Measurements from ENCODE around the gene NTRK3.
A peak's percentile ranks its signal among the peaks of the same experiment; 100 is the strongest.
"Not testable (repeated sequence)": the region's sequence is repeated elsewhere in the genome, so short reads cannot be mapped to it uniquely, and the experiment has no call there.

The NTRK3 gene

DNA sequence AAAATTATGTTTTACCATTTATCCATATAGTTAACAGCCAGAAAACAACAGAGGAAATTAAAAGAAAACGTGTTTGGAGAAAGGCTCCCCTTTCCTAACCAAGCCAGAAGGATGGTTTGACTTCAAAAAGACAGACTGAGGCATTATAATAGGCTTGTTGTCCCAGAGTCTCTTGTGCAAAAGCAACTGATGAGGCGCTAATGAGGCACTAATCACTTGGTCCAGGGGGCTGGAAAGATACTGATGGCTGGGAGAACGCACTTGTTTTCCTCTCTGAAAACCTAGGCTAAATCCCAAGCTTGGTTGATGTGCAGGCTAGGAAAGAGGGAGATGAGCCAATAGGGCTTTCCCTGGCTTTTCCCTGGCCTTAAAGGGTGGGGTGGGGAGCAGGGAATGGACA is 389.6 kb downstream of the NTRK3 start:
- no peak for DNase-seq

GRCh38 chr15:87863152-87863551 is 393.4 kb downstream of the NTRK3 start:
- DNase-seq: peak; percentile 47

DNA sequence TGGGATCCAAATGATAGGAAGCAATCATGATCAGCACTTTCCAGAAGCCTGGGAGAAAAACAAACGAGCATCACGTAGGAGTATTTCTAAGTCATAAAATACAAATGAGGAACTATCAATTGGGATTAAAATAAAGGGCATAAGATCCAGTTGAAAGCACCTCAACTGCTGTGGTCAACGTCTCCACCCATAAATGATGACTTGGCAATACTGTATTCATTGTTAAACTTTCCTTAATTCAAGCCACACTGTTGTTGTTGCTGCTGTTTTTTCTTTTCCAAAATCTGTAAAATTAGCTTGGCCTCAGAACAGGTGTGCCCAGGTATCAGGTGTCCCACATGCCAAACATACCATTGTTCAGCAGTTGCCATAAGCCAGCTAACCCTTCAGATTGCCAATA is 395.8 kb downstream of the NTRK3 start:
- no peak for DNase-seq

DNA sequence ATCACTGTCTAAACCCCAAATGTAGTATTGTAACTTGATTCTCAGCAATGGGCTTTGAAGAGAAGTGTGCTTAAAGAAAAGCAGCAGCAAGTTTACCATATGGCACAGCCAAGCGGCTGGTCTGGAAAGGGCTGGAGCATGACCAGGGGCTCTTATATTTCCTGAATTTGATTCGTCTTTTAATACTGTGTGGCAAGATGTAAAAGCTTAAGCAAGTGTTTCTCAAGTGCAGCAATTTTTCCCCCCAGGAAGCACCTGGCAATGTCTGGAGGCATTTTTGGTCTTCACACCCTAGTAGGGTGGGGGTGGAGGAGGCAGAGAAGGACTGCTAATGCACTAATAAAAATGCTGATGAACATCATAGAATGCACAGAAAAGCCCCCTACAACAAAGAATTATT is 397.9 kb downstream of the NTRK3 start:
- peak; percentile 57 for DNase-seq

DNA sequence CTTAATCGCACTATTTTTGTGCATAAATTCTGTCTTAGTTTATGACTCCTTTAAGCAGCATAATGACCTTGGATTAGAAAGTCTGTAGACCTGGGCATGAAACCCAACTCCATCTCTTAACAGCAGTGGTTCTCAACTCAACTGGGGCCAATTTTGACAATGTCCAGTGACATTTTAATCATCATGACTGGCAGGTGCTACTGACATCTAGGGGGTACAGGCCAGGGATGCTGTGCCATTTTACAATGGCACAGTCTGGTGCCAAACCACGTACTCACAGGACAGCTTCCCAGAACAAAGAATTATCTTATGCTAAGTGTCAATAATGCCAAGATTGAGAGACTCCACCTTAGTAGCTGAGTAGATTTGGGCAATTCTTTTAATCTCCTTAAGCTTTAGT is 405.0 kb downstream of the NTRK3 start:
- no peak for DNase-seq

- no peak for DNase-seq
These were observed 405.6 kb downstream of the NTRK3 start for GRCh38 chr15:87850916-87851315.

- no peak for DNase-seq
These were observed 407.4 kb downstream of the NTRK3 start for GRCh38 chr15:87849181-87849580.

GRCh38 chr15:87848012-87848411 is 408.5 kb downstream of the NTRK3 start:
- no peak for DNase-seq

- DNase-seq: no peak
These were observed 409.8 kb downstream of the NTRK3 start for GRCh38 chr15:87846746-87847145.

DNA sequence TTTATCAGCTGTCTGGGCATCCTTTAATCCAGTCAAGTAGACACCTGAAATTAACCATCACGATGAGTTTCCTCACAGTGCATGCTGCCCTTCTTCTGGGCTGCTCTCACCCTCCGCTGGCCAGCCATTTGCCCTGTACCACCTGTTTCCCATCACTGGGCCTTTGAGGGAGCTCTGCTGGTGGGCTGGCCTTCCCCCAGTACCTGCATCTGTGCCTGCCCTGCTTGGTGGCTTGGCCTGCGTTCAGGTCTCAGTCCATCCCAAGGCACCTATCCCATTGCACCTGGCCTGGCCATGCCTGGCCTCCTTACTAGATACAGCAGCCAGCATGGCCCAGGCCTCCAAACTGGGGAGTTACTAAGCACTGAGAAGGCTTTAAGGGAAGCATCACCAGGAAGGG is 413.2 kb downstream of the NTRK3 start:
- no peak for DNase-seq

DNA sequence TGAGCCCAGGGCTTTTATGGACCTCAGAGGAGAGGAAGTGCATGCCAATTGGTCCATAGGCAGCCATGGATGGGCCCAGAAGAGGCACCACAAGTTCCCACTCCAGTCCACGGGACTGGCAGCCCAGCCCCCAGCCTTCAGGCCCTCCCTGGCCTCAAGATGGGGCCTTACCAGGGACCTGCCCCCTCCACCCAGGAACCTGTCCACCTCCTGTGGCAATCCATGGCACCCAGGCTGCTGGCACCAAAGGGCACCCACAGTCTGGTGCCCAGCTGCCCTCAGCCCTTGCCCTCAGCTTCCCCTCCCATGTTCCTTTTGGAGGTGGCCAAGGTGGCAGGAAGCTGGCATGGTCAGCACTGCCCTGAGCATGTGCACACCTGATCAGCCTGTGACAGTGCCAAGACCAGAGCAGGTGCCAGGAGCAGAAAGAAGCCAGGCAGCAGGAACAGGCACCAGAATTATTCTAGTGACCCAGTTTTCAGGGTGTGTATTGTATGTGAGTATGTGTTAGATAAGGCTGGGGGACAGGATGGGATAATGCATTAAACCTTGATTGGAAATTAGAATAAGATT is 415.0 kb downstream of the NTRK3 start:
- DNase-seq: no peak

DNA sequence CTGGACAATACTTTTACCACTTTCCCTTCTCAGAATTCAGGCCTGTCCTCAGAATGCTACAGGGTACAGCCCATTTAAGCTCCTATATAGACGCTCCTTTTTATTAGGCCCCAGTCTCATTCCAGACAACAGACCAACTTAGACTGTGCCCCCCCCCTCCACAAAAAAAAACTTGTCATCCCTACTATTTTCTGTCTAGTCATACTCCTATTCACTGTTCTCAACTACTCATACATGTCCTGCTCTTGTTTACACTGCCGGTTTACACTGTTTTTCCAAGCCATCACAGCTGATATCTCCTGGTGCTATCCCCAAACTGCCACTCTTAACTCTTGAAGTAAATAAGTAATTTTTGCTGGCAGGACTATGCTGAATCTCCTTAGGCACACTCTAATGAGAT is 420.7 kb downstream of the NTRK3 start:
- not testable (repeated sequence) for DNase-seq

GRCh38 chr15:87833333-87833732 is 423.2 kb downstream of the NTRK3 start:
- DNase-seq: not testable (repeated sequence)

- DNase-seq: no peak
These were observed 427.0 kb downstream of the NTRK3 start for GRCh38 chr15:87829332-87830050.

- DNase-seq: no peak
These were observed 427.9 kb downstream of the NTRK3 start for GRCh38 chr15:87828608-87829007.

- no peak for DNase-seq
These were observed 429.4 kb downstream of the NTRK3 start for GRCh38 chr15:87827131-87827530.

DNA sequence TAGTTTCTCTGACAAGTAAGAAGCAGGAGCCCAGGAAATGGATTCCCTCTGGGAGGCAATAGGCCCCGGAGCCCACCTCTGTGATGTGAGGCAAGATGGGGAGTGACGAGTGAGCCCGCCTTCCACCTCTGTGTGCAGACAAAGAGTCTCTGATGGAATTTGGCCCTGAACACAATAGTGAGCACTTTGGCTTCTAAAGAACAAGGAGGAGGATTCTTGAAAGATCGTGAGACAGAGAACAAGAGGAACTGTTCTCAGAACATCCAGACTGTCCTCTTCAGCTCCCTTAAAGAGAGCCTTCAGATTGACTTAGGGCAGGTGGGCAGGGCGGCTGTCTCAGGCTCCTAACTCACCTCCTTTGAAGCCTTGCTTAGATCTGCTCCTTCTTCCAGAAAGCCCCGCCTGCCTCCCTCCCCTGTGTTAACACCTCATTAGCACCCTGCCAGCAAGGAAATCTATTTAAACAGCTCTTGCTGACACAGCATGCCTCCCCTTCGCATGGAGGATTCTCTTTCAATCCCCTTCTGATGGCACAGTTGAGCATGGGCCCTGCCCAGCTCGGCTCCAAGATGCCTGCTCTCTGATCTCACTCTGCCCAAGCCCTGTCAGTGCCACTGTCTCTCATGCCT is 430.3 kb downstream of the NTRK3 start:
- peak; percentile 45 for DNase-seq

DNA sequence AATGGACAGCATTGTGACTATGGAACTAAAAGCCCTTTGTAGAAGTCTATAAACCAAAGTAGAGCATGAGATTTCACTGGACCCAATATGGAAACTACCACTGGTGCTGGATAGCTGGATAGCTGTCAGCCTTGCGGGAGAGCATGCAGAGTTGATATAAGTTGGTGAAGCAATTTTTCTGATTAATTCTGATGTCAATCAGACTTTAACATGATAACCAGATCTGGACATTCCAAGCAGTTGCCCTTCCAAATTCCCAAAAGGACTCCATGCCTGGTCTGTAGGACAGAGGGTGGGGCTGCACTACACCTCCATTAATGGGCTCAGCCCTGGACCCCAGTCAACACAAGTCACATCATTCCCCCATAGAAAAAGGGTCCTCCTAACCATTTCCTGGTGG is 437.8 kb downstream of the NTRK3 start:
- DNase-seq: no peak

- no peak for DNase-seq
These were observed 439.0 kb downstream of the NTRK3 start for GRCh38 chr15:87817553-87817952.

GRCh38 chr15:87816811-87817210 is 439.7 kb downstream of the NTRK3 start:
- DNase-seq: no peak

- DNase-seq: no peak
These were observed 440.5 kb downstream of the NTRK3 start for GRCh38 chr15:87816016-87816415.

Measured in RPMI8226 (cell line).